ENCODE data around the gene FAM20A.
A peak's percentile ranks its signal among the peaks of the same experiment; 100 is the strongest.

FAM20A gene

DNA sequence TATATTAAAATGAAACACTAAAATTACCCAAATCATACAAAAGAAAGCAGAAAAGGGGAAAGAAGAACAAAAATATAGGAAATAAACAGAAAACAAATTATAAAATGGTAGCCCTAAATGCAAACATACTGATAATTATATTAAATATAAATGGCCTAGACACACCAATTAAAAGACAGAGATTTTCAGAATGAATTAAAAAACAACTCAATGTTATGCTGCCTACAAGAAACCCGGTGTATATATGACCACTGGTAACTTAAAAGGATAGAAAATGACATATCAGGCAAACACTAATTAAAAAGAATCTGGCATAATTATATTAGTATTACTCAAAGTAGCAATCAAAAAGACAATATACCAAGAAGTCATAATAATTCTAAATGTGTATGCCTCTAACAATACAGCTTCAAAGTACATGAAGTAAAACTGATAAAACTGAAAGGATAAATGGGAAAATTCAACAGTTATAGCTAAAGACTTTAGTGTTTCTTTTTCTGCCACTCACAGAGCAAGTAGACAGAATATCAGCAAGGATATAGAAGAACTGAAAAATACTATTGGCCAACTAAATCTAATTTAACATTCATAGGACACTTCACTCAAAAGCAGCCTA is 7.5 kb upstream of the FAM20A start:
- no peak for DNase-seq

- DNase-seq: no peak
These were observed 5.5 kb upstream of the FAM20A start for GRCh38 chr17:68606451-68607307.

DNA sequence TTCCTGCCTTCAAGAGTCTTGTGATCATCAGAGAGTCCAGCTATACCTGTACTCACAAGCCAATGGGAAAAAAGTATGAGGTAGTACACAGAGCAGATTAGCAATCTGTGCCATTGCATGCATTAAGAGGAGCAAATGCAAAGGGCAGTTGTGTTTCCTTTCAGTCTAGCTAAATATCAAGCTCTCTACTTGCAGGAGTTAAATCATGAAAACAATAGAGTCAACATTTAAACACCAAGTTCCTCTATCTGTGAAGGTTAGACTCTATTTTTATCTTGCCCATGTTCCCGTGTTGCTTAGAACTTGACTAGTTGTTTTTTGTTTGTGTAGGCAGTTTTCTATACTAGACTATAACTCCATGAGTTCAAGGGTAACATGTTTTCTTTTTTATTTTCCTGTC is 4.7 kb upstream of the FAM20A start:
- DNase-seq: no peak

DNA sequence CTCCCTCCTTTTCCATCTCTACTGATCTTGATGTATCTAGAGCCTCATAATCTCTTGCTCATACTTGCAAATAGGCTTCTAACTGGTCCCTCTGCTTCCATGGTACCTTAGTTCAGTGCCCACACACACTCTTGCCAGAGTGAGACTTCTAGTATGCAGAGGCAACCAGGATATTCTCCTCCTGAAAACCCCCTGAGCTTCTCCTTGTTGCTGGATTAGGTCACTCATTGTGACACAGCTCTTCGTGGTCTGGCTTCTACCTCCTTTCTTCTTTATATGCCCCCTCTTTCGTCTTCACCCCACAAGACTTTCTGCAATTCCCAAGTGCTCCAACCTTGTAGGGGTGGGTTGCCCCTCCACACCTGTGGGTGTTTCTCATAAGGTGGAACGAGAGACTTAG is 2.5 kb upstream of the FAM20A start:
- DNase-seq: no peak

DNA sequence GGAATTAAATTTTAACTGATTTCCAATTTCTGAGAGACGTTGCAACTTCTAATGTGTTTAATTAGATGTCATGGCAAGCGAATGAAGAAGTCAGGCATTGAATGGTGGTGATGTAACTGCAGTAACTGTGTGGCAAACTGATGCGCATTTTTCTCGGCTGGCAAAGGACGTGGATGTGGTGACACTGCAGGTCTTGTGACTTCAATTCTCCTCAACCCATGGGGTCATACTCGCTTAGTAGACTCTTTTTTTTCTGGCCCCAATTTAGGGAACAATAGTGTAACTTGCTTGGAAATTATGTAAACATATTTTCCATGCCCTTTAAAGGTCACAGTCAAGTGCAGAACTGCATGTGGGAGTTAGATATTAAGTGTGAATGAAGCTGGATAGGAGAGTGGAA is 1.9 kb upstream of the FAM20A start:
- no peak for DNase-seq

DNA sequence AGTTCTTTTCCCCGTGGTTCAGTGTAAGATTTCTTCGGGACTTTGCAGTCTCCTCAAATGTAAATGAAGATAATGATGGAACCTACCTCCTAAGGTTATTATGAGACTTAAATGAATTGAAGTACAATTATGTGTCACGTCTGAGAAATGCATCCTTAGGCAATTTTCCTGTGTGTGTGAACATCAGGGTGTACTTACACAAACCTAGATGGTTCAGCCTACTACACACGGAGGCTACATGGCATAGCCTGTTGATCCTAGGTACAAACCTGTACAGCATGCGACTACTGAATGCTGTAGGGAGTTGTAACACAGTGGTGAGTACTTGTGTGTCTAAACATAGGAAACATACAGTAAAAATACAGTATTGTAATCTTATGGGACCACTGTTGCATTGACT is 1.1 kb upstream of the FAM20A start:
- DNase-seq: no peak

GRCh38 chr17:68601565-68602288 is 560 bp upstream of the FAM20A start:
- no peak for DNase-seq

DNA sequence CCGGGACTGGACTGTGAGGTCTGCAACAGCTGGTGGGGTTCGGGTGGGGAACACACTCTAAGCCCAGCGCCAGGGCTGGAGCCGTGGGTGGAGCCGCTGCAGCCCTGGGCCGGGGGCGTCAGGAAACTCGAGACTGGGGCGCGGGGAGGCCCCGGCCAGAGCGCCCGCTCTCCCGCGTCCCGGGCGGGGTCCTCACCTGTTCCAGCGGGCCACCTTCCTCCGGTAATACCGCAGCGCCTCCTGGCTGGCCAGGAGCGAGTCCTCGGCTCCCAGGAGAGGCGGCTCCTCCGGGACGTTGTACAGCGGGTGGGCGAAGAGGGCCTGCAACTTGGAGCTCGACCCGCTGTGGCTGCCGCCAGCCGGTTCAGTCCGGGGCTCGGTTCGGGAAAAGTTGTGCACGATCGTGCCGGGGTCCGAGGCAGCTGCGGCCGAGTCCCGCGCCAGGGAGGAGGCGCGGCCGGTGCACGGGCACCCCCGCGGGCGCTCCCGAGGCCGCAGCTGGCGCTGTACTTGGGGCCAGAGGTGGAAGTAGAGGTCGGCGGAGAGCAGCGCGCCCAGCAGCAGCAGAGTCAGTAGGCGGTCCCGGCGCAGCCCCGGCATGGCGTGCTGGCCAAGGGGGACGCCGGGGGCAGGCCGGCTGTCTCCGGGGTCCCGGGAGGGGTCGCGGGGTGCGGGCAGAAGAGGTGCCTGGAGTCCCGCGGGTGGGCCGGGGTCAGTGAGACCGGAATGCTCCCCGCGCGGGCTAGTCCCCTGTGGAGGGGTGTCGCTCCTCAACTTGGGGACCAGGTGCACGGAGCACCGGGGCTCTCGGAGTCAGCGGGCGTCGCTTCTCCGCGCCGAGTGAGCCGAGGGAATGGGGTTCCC is 868 bp downstream of the FAM20A start:
- DNase-seq: peak; percentile 28

DNA sequence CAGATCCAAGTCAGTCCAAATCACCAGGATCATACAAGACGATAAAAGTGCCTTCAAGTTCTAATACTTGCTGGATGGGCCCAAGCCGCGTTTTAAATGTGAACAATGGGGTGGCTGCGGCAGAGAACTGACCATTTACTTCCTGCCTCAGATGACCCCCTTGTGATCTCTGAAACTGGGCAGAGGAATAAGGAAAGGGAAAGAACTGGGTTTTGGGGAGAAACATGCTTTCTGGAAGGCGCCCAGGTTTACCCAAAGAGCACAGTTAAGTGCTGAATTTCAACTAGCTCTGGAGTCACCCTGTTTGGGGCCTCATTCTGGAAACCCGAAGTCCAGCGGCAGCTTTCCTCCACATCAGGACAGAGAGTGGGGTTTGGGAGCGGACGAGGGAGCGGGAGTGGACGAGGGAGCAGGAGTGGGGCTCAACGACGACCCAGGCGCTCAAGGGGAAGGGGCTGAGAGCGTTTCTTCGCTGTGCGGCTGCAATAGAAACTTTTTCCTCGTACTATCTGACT is 1.6 kb downstream of the FAM20A start:
- no peak for DNase-seq

- no peak for DNase-seq
These were observed 2.1 kb downstream of the FAM20A start for GRCh38 chr17:68599091-68599490.

DNA sequence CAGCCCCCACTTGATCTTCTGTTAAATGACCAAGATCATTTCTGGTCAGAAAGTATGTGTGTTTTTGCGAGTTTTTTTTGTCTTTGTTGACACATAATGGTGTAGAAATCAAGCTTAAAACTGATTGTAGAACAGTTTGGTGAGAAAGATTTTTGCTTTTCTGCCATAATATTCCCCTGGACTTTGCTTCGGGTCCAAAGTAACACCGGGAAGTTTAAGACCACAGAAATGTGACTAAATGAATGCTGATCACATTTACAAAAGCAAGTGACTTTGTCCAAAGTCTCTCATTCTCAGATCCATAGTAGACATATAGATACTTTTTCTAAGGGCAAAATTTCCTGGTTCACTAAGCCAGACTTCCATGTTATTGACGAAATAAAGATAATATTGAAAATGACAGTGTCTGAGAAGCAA is 2.6 kb downstream of the FAM20A start:
- DNase-seq: no peak

- no peak for DNase-seq
These were observed 3.1 kb downstream of the FAM20A start for GRCh38 chr17:68598074-68598473.

GRCh38 chr17:68596411-68596945 is 4.7 kb downstream of the FAM20A start:
- DNase-seq: no peak

DNA sequence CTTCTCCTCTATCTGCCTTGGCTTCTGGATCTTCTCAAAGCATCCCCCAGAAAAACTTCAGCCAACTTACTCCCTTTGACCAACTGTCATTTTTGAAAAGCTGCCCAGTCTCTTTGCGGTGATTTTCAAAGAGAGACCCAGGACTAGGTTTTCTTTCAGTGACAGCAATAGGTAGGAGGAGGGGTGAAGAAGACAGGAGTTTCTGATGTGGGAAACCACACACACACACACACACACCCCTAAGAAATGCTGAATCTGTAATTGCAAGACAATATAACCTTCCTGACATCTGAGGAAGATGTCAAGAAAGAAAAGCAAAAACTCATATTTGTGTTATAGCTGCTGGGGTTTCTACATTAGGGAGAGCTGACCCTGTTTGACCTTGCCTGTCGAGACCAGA is 5.2 kb downstream of the FAM20A start:
- DNase-seq: no peak

DNA sequence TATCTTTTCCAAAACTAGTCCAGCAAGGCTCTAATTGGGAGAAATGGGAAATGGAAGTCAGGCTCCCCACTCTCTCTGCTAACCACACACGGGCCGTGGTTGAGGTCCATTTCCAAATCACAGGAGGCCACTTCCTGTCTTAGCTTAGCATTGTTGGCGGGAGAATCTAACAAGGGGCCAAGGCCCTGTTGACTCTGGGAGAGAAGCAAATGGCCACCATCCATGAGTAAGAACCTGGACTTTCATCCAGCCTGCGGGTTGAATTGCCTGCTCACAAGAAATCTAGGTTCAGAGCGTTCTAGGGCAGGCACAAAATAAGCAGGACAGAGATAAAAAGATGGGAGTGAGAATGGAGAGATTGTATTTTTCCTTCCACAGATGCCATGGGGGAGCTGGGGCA is 5.7 kb downstream of the FAM20A start:
- no peak for DNase-seq

GRCh38 chr17:68594552-68594951 is 6.6 kb downstream of the FAM20A start:
- no peak for DNase-seq

GRCh38 chr17:68592682-68593641 is 8.2 kb downstream of the FAM20A start:
- DNase-seq: no peak

DNA sequence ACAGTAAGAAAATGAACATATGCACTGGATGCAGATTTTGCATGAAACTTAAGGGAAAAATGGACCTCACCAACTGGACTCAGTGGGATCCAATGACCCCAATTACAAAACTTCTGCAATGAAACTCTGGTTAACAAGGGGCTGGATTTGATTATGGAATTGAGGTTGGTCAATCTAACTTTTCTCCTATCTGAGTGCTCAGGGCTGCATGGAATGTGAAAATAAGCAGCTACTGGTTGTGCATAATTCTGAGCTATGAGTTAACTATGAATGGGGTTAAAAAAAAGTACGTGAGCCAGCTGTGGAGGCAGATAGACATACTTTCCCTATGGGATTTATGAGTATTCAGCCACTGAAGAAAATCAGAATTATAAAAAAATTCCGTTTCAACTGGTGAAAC is 9.2 kb downstream of the FAM20A start:
- no peak for DNase-seq

- no peak for DNase-seq
These were observed 9.6 kb downstream of the FAM20A start for GRCh38 chr17:68591583-68591982.

- DNase-seq: no peak
These were observed 12.1 kb downstream of the FAM20A start for GRCh38 chr17:68589086-68589485.

- DNase-seq: no peak
These were observed 12.8 kb downstream of the FAM20A start for GRCh38 chr17:68588362-68588761.
